Central memory CD4-positive, alpha-beta T cell (primary cell): ENCODE data around the gene ELMOD1.

ENCODE experiments used
- DNase-seq: peaks from one replicate; pipeline ENCODE4 v3.0.0; 2022

The ELMOD1 gene

GRCh38 chr11:107691000-107691750 is 100.2 kb downstream of the ELMOD1 start:
- DNase-seq, result no peak

DNA sequence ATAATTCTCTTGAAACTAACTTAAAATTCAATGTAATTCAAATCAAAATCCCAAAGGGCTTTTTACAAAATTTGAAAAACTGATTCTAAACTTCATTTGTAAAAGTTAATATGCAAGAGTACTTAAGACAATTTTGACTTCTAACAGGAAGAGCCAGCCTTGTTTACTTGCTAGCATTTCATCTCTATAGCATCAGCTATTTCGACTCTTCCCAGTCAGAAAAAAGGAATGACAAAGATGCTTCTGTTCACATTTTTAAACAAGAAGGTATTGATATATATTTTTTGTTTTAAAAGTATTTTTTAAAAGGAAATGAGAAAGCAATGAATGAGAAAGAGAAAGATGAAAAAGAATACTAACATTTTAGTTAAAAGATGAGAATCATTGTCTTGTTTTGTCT is 104.5 kb downstream of the ELMOD1 start:
- no peak for DNase-seq

GRCh38 chr11:107696140-107696539 is 105.2 kb downstream of the ELMOD1 start:
- no peak for DNase-seq

DNA sequence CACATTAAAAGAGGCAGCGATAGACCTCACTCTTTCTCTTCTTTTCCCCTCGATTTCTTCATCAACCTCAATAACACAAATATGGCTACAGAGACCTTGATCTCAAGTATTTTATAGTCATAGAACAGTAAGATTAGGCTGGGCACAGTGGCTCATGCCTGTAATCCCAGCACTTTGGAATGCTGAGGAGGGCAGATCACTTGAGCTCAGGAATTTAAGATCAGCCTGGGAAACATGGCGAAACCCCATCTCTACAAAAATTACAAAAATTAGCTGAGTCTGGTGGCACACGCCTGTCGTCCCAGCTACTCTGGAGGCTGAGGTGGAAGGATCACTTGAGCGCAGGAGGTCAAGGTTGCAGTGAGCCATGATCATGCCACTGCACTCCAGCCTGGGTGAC is 106.3 kb downstream of the ELMOD1 start:
- no peak for DNase-seq

- DNase-seq, result no peak
These were observed 108.7 kb downstream of the ELMOD1 start for GRCh38 chr11:107699371-107700285.

DNA sequence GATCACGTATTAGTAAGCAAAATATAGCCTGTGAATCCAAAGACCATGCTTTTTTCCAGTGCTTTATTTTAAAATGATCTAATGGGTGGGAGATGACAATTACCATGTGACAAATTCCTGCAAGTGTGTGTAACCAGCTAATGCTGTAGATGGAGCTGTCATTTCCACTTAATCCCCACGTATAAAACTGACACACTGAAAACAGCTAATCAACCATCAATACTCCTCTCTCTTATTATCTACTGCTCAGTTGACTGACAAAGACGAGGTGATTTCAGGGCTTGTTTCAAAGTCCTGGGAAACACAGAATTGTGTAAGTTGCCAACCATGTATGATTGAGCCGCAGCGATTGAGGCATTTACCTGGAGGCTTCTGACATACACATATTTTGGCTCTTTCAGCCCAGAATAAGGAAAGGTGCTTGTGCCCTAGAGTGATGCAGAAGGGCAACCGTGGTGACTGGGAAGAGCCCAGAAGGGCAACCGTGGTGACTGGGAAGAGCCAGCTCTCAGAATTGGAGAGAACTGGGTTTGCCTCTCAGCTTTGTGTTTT is 111.2 kb downstream of the ELMOD1 start:
- DNase-seq, result no peak

GRCh38 chr11:107702723-107703122 is 111.8 kb downstream of the ELMOD1 start:
- no peak for DNase-seq

GRCh38 chr11:107704451-107704850 is 113.5 kb downstream of the ELMOD1 start:
- no peak for DNase-seq

DNA sequence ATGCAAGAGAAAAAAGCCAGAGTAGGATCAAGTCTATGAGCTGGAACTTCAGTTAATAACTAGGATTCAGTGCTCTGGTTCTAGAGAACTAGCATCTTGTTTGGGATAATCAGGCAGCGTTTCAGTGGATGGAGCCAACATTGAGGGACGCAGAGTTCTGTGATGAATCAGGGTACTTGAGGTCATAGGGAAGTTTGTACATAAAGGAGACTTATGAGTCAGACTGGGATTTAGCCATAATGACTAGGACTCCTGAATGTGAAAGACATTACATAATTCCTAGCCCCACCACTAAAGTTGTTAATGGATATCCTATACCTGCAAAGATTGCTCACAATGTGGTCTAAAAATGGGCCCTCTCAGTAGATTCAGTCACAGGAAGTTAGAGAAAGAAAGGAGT is 114.1 kb downstream of the ELMOD1 start:
- DNase-seq, result no peak

DNA sequence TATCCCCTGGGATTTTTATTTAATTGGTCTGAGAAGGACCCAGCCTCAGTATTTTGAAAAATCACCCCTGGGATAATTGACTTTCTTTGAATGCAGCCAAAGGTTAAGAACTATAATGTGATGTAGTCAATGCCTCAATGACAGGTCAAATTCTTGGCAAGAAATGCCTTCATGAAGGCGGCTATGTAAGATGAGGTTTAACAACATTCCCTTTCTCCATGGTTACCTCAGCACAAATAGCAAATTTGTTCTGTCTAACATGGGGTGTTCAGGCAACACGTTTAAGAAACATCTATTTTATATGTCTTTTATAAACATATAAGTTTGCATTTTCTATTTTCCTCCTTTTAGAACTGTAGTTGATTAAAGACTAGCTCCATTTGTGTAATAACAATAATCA is 115.6 kb downstream of the ELMOD1 start:
- DNase-seq, result no peak

- no peak for DNase-seq
These were observed 116.3 kb downstream of the ELMOD1 start for GRCh38 chr11:107707215-107707671.

- DNase-seq, result no peak
These were observed 116.9 kb downstream of the ELMOD1 start for GRCh38 chr11:107707807-107708206.

GRCh38 chr11:107708792-107709191 is 117.8 kb downstream of the ELMOD1 start:
- no peak for DNase-seq

DNA sequence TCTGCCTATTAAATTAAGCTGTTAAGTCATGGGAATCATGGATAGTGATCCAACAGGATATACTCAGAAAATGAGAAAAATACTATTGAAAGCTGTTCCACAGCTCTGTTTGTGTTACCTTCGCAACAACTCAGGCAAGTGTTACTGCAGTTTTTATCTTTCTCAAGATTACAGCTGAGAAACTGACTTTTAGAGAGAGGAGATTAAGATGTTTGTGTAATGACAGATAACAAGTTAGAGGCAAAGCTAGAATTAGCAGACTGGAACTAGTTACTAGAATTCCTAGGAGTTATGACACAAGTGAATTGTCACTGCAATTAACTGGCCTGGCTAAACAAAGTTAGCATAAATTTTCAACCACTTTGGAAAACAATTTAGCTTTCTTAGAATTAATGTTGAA is 119.4 kb downstream of the ELMOD1 start:
- no peak for DNase-seq

- no peak for DNase-seq
These were observed 121.2 kb downstream of the ELMOD1 start, which contains the start of gene SLN for GRCh38 chr11:107711861-107712755. TSS of gene SLN (minus strand) at chr11:107712056.

DNA sequence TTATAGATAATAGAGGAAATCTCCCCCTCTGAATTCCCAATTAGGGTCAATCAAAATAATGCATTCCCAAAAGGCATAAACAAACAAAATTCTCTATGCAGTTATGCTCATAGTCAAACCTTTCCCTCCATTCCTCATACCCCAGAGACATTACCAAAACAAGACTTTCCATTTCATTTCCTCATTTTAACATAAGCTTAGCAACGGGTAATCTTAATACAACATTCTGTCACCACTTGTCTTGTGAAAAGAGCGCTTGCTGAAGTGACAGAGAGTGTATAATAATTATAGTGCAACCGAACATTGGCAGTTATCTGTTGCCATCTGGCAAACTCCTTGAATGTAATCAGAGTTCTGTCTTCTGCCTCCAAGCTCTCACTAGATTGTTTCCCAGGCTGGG is 122.1 kb downstream of the ELMOD1 start:
- DNase-seq, result no peak
